Fibroblast of lung (primary cell): ENCODE results near the gene ANKRD52. TPM values are rescaled to one million over a fixed set of nuclear protein-coding genes. Genes with fewer than 3 reads are reported as not detected.

Source experiments
- DNase-seq, 2 donors: peaks; one replicate each; pipeline versions ENCODE4 v3.0.0 to v3.0.0-alpha.2; 2010; ENCODE audit warnings: low read depth in 2 of 2
- H2AFZ ChIP-seq: 2 replicates; pipeline ENCODE4 v1.5.1; 2012; ENCODE audit warnings: low read length, control low read depth, inconsistent platforms
- H3K27ac ChIP-seq: 2 replicates; pipeline ENCODE4 v1.5.1; 2011; ENCODE audit warnings: low read length, control low read depth; ENCODE audit not compliant: insufficient read depth
- H3K27me3 ChIP-seq: 2 replicates; pipeline ENCODE4 v1.5.1; 2011; ENCODE audit warnings: mild to moderate bottlenecking, low read length; ENCODE audit not compliant: control insufficient read depth, insufficient read depth
- H3K36me3 ChIP-seq: 2 replicates; pipeline ENCODE4 v1.5.1; 2011; ENCODE audit warnings: low read length; ENCODE audit not compliant: control insufficient read depth, insufficient read depth
- H3K4me1 ChIP-seq: 2 replicates; pipeline ENCODE4 v1.5.1; 2011; ENCODE audit warnings: low read length; ENCODE audit not compliant: control insufficient read depth, insufficient read depth; ENCODE audit errors: extremely low read depth
- H3K4me2 ChIP-seq: 2 replicates; pipeline ENCODE4 v1.5.1; 2011; ENCODE audit warnings: low read length, control low read depth; ENCODE audit not compliant: insufficient read depth; ENCODE audit errors: extremely low read depth
- H3K4me3 ChIP-seq, 4 experiments: fragments of 200-600 bp in 1 of 4; sonication (generic) in 1 of 4; replicated peaks in 1 of 4; 2 replicates each; pipeline ENCODE4 v1.5.1; 2011 to 2016; ENCODE audit warnings: low read length in 4 of 4, low read depth in 3 of 4, mild to moderate bottlenecking in 3 of 4, control low read depth in 2 of 4, inconsistent platforms in 1 of 4, mixed read lengths in 1 of 4; ENCODE audit not compliant: insufficient read depth in 1 of 4; ENCODE audit errors: control extremely low read depth in 1 of 4
- H3K79me2 ChIP-seq: 2 replicates; pipeline ENCODE4 v1.5.1; 2012; ENCODE audit warnings: mild to moderate bottlenecking, low read length, inconsistent platforms; ENCODE audit not compliant: control insufficient read depth, insufficient read depth
- H3K9ac ChIP-seq: 2 replicates; pipeline ENCODE4 v1.5.1; 2011; ENCODE audit warnings: mild to moderate bottlenecking, low read length, control low read depth; ENCODE audit not compliant: insufficient read depth
- H3K9me3 ChIP-seq: 2 replicates; pipeline ENCODE4 v1.5.1; 2012; ENCODE audit warnings: low read depth, low read length; ENCODE audit not compliant: control insufficient read depth, insufficient read depth
- H4K20me1 ChIP-seq: 2 replicates; pipeline ENCODE4 v1.5.1; 2011; ENCODE audit warnings: low read length; ENCODE audit not compliant: control insufficient read depth, insufficient read depth; ENCODE audit errors: extremely low read depth
- EZH2 ChIP-seq: IDR thresholded peaks from 2 replicates; pipeline ENCODE4 v1.5.1; 2012; ENCODE audit warnings: low read length, control low read depth, mild to moderate bottlenecking; ENCODE audit errors: missing control alignments
- polyA plus RNA-seq, 2 donors: library from polyadenylated mRNA; depleted of rRNA in 1 of 2; stranded (reverse) in 1 of 2; unstranded in 1 of 2; fragments of >200 nt; gene quantifications; 2 replicates each; pipeline ENCODE4 v1.2.1, GENCODE V29; 2011 to 2012; ENCODE audit warnings: missing spikeins in 1 of 2
- total RNA-seq: library from RNA; depleted of rRNA; stranded (reverse); fragments of >200 nt; gene quantifications from 2 replicates; pipeline ENCODE4 v1.2.1, GENCODE V29; 2014
- TF ChIP-seq, protein P1 (sequence below), 2 donors: IDR thresholded peaks in 1 of 2; conservative IDR thresholded peaks in 1 of 2; 1 replicate in 1 of 2; 2 replicates in 1 of 2; pipeline ENCODE4 v1.5.1; 2011 to 2012; ENCODE audit warnings: low read length in 2 of 2, control low read depth in 1 of 2, inconsistent platforms in 1 of 2, low read depth in 1 of 2, mild to moderate bottlenecking in 1 of 2

Gene ANKRD52
- total and polyA plus RNA-seq, 2 donors (not counting 1 experiment from before 2014, with no cell fraction given) = 12.2 to 14.9 TPM

GRCh38 chr12:56192582-56192981 is 65.6 kb downstream of the ANKRD52 start:
- Histone ChIP-seq H3K36me3 (no peaks in the 10 kb centered on the region), H3K4me2 (no peak overlapping the region), H4K20me1 (no peaks in the 10 kb centered on the region), H3K9me3 (no peaks in the 10 kb centered on the region), H3K4me3 (no peak overlapping the region), H3K79me2 (peaks cover 15% of the 10 kb centered on the region), H3K4me1 (peaks cover 4% of the 10 kb centered on the region), H3K27ac (no peak overlapping the region), H2AFZ (peak overlapping the region; percentile 13), H3K9ac (no peak overlapping the region), H3K27me3 (no peaks in the 10 kb centered on the region)
- TF ChIP-seq, protein P1, sequence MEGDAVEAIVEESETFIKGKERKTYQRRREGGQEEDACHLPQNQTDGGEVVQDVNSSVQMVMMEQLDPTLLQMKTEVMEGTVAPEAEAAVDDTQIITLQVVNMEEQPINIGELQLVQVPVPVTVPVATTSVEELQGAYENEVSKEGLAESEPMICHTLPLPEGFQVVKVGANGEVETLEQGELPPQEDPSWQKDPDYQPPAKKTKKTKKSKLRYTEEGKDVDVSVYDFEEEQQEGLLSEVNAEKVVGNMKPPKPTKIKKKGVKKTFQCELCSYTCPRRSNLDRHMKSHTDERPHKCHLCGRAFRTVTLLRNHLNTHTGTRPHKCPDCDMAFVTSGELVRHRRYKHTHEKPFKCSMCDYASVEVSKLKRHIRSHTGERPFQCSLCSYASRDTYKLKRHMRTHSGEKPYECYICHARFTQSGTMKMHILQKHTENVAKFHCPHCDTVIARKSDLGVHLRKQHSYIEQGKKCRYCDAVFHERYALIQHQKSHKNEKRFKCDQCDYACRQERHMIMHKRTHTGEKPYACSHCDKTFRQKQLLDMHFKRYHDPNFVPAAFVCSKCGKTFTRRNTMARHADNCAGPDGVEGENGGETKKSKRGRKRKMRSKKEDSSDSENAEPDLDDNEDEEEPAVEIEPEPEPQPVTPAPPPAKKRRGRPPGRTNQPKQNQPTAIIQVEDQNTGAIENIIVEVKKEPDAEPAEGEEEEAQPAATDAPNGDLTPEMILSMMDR (conservative IDR thresholded peaks at IDR 0.05 in 1 of 2, IDR thresholded peaks at IDR 0.05 in 1 of 2; ENCODE audit: low read depth in 1 of 2, low read length in 2 of 2) = no peak
- no peak for TF ChIP-seq EZH2
- DNase-seq = no peak

DNA sequence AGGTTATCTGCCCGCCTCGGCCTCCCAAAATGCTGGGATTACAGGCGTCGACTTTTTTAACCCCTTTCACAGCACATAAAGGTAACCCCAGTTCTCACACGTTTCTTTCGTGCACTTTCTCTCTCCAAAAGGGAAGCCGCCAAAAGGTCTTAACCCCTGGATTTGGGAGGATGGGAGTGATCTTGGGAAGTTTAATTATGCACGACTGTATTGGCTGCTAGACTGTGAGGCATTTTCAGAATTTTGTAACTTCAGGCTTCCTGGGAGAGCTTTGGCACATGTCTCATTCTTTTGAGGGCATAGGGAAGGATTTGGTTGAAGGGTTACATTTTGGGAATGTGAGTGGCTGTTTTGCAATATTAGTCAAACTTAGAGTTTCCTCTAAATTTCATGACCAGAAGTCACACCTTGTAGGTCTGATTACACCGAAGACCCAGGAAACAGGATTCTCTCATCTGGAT is 67.5 kb downstream of the ANKRD52 start:
- no peak overlapping the region for H3K9ac ChIP-seq
- no peaks in the 10 kb centered on the region for H4K20me1 ChIP-seq
- H3K4me3 ChIP-seq = peak overlapping the region in 2 of 4 experiments; percentile 90 to 91
- H3K9me3 ChIP-seq = no peaks in the 10 kb centered on the region
- H3K36me3 ChIP-seq = no peaks in the 10 kb centered on the region
- peak overlapping the region; percentile 30 for H2AFZ ChIP-seq
- DNase-seq = peak in 1 of 2 donors; percentile 21
- peaks cover 30% of the 10 kb centered on the region for H3K79me2 ChIP-seq
- TF ChIP-seq, protein P1 (conservative IDR thresholded peaks at IDR 0.05 in 1 of 2, IDR thresholded peaks at IDR 0.05 in 1 of 2; ENCODE audit: low read depth in 1 of 2, low read length in 2 of 2) = no peak
- no peak for TF ChIP-seq EZH2
- H3K27me3 ChIP-seq = no peaks in the 10 kb centered on the region
- no peak overlapping the region for H3K27ac ChIP-seq
- peaks cover 5% of the 10 kb centered on the region for H3K4me1 ChIP-seq
- peak overlapping the region; percentile 32 for H3K4me2 ChIP-seq

GRCh38 chr12:56189918-56190694 is 68.1 kb downstream of the ANKRD52 start:
- no peaks in the 10 kb centered on the region for H3K36me3 ChIP-seq
- H3K4me1 ChIP-seq = peaks cover 5% of the 10 kb centered on the region
- TF ChIP-seq EZH2 = no peak
- TF ChIP-seq, protein P1 (conservative IDR thresholded peaks at IDR 0.05 in 1 of 2, IDR thresholded peaks at IDR 0.05 in 1 of 2; ENCODE audit: low read depth in 1 of 2, low read length in 2 of 2) = peak in 1 of 2 donors; percentile 5
- no peaks in the 10 kb centered on the region for H3K27me3 ChIP-seq
- DNase-seq = peak; percentile 73 to 87
- H3K9me3 ChIP-seq = no peaks in the 10 kb centered on the region
- peak overlapping the region; percentile 87 for H3K27ac ChIP-seq
- peak overlapping the region; percentile 93 for H3K4me2 ChIP-seq
- peak overlapping the region; percentile 54 for H3K9ac ChIP-seq
- no peaks in the 10 kb centered on the region for H4K20me1 ChIP-seq
- H2AFZ ChIP-seq = peak overlapping the region; percentile 79
- peak overlapping the region; percentile 66 to 91 (median 80) for H3K4me3 ChIP-seq
- H3K79me2 ChIP-seq = peaks cover 31% of the 10 kb centered on the region
